ENCODE results near the gene MYOG.

DNA sequence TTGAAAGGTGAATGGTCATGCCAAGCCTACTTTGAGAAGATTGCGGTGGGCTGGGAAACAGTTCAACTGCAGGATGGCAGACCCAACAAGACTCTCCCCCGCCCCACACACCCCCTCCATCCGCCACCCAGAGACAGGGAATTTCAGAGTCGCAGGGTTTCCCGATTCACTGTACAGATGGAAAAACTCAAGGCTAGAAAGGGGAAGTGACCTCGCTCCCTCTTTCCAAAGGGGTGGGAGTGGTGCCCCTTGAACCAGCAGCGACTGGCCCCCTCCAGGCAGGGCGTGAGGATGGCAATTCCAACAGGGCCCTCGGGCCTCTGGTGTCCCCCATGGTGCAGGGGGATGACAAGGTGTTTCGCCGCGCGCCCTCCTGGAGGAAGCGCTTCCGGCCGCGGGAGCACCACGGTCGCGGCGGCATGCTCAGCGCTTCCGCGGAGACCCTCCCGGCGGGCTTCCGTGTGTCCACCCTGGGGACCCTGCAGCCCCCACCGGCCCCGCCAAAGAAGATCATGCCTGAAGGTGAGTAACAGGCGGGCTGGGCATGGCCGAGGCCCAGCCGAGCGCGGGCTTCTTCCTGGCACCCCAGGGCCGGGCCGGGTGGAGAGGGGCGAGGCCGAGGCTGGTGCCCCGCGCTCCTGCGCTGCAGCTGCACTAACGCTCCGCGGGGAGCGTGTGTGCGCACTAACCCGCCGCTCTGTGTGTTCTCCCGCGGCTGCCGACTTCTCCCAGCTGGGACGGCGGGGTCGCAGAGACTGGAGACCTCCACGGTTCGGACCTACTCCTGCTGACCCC is 10.4 kb downstream of the MYOG start:
- TF ChIP-seq FOXP2 (optimal IDR thresholded peaks at IDR 0.05; ENCODE audit: control extremely low read depth, extremely low read length, insufficient read depth): no peak
- no peak for TF ChIP-seq EZH2 (IDR thresholded peaks at IDR 0.05)
- TF ChIP-seq POLR2AphosphoS5 (IDR thresholded peaks at IDR 0.05; ENCODE audit: borderline replicate concordance, low read depth, low read length): no peak

Data from SK-N-MC (cell line).